ENCODE measurements around the gene LIG1.

Gene LIG1

DNA sequence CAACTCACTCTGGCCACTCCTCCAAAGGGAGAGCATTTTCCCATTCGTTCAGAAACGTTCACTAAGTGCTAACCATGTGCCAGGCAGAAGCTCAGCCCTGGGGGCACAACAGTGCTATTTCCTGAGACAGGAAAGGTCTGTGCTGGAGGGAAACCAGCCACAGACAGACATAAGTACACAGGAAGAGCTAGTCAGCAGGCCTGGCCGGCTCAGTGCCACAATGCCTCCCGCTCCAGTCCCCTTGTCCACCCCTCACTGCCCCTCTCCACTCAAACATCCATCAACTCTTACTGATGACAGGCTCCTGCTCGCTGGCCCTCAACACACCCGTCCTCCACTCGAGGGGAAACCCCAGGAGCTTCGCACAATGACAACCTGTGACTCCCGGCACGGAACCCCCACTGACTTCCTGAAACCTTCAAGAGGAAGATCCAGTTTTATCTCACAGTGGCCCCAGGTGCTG lies 48.2 kb downstream of the LIG1 start:
- peak; percentile 81 for DNase-seq (ENCODE audit: extremely low spot score)
- POLR2A ChIA-PET, result interaction anchor here (0.6 to 1.1 kb wide), 2 partner anchors 12 to 58 kb away, joined by 4 to 6 read pairs; partner anchors contain the start of gene PLA2G4C
- TF ChIP-seq, protein P1, sequence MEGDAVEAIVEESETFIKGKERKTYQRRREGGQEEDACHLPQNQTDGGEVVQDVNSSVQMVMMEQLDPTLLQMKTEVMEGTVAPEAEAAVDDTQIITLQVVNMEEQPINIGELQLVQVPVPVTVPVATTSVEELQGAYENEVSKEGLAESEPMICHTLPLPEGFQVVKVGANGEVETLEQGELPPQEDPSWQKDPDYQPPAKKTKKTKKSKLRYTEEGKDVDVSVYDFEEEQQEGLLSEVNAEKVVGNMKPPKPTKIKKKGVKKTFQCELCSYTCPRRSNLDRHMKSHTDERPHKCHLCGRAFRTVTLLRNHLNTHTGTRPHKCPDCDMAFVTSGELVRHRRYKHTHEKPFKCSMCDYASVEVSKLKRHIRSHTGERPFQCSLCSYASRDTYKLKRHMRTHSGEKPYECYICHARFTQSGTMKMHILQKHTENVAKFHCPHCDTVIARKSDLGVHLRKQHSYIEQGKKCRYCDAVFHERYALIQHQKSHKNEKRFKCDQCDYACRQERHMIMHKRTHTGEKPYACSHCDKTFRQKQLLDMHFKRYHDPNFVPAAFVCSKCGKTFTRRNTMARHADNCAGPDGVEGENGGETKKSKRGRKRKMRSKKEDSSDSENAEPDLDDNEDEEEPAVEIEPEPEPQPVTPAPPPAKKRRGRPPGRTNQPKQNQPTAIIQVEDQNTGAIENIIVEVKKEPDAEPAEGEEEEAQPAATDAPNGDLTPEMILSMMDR (IDR thresholded peaks at IDR 0.05; ENCODE audit: control extremely low read depth, extremely low read depth, low read depth, missing control alignments), result no peak
- CTCF ChIA-PET, result interaction anchor here (0.8 to 4.7 kb wide), 6 partner anchors 12 to 72 kb away, joined by 3 to 27 read pairs (median 6); partner anchors contain the start of gene PLA2G4C

- CTCF ChIA-PET, result interaction anchor here (2.7 to 4.7 kb wide), 3 partner anchors 11 to 29 kb away, joined by 6 to 27 read pairs (median 8); partner anchors contain the start of gene PLA2G4C
- no peak for DNase-seq (ENCODE audit: extremely low spot score)
- TF ChIP-seq, protein P1 (IDR thresholded peaks at IDR 0.05; ENCODE audit: control extremely low read depth, extremely low read depth, low read depth, missing control alignments), result no peak
- POLR2A ChIA-PET, result no interaction called here
Observed at GRCh38 chr19:48121066-48121465, 49.1 kb downstream of the LIG1 start.

DNA sequence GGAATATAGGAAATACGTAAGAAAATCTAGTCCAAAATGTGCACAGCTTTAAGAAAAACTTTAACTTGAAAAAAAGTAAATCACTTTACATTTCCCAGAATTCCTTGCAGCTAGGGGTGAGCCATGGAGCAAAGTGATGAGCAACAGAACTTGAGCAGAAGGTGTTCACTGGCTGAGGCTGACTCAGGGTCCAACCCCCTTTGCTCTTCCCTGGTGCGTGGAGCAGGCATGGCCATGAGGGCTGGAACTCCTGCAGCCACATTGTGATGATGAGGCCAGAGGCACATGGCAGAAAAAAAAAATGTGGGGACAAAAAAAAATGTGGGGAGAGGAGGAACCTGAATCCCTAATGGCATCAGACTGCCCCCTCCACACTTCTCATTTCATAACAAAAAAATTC lies 49.6 kb downstream of the LIG1 start:
- TF ChIP-seq, protein P1 (IDR thresholded peaks at IDR 0.05; ENCODE audit: control extremely low read depth, extremely low read depth, low read depth, missing control alignments), result no peak
- CTCF ChIA-PET, result interaction anchor here (1.9 to 4.7 kb wide), 4 partner anchors 10 to 29 kb away, joined by 6 to 27 read pairs (median 14); partner anchors contain the start of gene PLA2G4C
- POLR2A ChIA-PET, result no interaction called here
- DNase-seq (ENCODE audit: extremely low spot score), result no peak

- ChIA-PET CTCF (interaction anchor here (0.6 to 2.6 kb wide), 4 partner anchors 9 to 39 kb away, joined by 3 to 22 read pairs (median 4); no protein-coding TSS in a partner anchor), POLR2A (no interaction called here)
- DNase-seq (ENCODE audit: extremely low spot score), result no peak
- TF ChIP-seq, protein P1 (IDR thresholded peaks at IDR 0.05; ENCODE audit: control extremely low read depth, extremely low read depth, low read depth, missing control alignments), result no peak
Observed at GRCh38 chr19:48118131-48118517, 52.0 kb downstream of the LIG1 start.

GRCh38 chr19:48117515-48118130 lies 52.5 kb downstream of the LIG1 start:
- no peak for DNase-seq (ENCODE audit: extremely low spot score)
- ChIA-PET POLR2A (no interaction called here), CTCF (interaction anchor here (1.0 to 2.6 kb wide), 4 partner anchors 9 to 40 kb away, joined by 3 to 22 read pairs (median 3); no protein-coding TSS in a partner anchor)
- TF ChIP-seq, protein P1 (IDR thresholded peaks at IDR 0.05; ENCODE audit: control extremely low read depth, extremely low read depth, low read depth, missing control alignments), result no peak

GRCh38 chr19:48113190-48113917 lies 56.8 kb downstream of the LIG1 start:
- TF ChIP-seq, protein P1 (IDR thresholded peaks at IDR 0.05; ENCODE audit: control extremely low read depth, extremely low read depth, low read depth, missing control alignments), result no peak
- no peak for DNase-seq (ENCODE audit: extremely low spot score)
- ChIA-PET POLR2A (interaction anchor here (0.7 kb wide), 1 partner anchor 251 kb away, joined by 4 read pairs; the partner anchor contains the start of genes SYNGR4 and TMEM143), CTCF (no interaction called here)
